Cerebellar cortex (tissue), 1 donor: Measurements from ENCODE around the gene KCNJ4.
"Not testable (repeated sequence)": the region's sequence is repeated elsewhere in the genome, so short reads cannot be mapped to it uniquely, and the experiment has no call there.

Experiments used
- DNase-seq: peaks from one replicate; pipeline ENCODE4 v3.0.0-alpha.2; 2015; ENCODE audit warnings: low spot score

KCNJ4 gene

DNA sequence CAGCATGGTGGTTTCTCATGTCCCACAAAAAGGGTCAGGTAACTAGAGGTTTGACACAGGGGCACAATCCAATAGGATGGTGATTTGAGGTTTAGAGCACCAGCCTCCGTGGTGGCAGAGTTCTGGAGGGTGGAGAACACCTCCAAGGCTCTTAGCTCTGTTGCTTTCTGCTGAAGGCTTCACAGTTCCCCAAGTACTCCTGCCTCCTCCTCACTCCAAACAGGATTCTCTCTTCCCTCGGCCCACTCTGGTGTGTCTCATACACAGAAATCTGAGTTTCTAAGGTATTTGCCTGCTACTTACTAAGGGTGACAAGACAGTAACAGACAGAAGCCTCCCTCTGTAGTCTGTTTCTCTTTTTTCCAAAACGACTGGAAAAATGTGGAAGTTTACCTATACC is 73.6 kb downstream of the KCNJ4 start:
- DNase-seq, result not testable (repeated sequence)
